GM06990 (cell line): Measurements from ENCODE around the gene LYRM7.
"Not testable (repeated sequence)": the region's sequence is repeated elsewhere in the genome, so short reads cannot be mapped to it uniquely, and the experiment has no call there.

Source experiments
- DNase-seq: peaks from one replicate; pipeline ENCODE4 v3.0.0-alpha.2; 2011; ENCODE audit not compliant: insufficient read length; ENCODE audit errors: extremely low read depth
- H3K27me3 ChIP-seq: replicated peaks from 2 replicates; pipeline ENCODE4 v1.6.0; 2011; ENCODE audit warnings: low read length; ENCODE audit not compliant: control insufficient read depth, insufficient read depth
- H3K36me3 ChIP-seq: 2 replicates; pipeline ENCODE4 v1.5.1; 2011; ENCODE audit warnings: low read length; ENCODE audit not compliant: control insufficient read depth, insufficient read depth
- H3K4me3 ChIP-seq: replicated peaks from 2 replicates; pipeline ENCODE4 v1.5.1; 2011; ENCODE audit warnings: low read depth, mild to moderate bottlenecking, control low read depth, low read length
- TF ChIP-seq, protein P1 (sequence below): IDR thresholded peaks from 2 replicates; pipeline ENCODE4 v1.5.1; 2011; ENCODE audit warnings: low read length, control low read depth, mild to moderate bottlenecking, inconsistent platforms; ENCODE audit not compliant: insufficient read depth, poor library complexity, severe bottlenecking

LYRM7 gene

DNA sequence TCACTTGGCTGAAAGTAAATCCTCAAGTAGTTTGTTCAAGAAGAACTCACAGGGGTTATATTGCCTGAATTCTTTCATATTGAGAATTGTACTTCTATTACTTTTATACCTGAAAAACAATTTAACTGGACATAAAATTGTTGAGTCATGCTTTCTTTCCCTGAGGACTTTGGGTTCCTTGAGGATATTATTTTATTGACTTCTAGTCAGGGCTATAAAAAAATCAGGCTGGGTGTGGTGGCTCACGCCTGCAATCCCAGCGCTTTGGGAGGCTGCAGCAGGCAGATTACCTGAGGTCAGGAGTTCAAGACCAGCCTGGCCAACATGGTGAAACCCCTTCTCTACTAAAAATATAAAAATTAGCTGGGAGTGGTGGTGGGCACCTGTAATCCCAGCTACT, 75.2 kb downstream of the LYRM7 start:
- no peak for DNase-seq
- no peaks in the 10 kb centered on the region for H3K27me3 ChIP-seq
- TF ChIP-seq, protein P1, sequence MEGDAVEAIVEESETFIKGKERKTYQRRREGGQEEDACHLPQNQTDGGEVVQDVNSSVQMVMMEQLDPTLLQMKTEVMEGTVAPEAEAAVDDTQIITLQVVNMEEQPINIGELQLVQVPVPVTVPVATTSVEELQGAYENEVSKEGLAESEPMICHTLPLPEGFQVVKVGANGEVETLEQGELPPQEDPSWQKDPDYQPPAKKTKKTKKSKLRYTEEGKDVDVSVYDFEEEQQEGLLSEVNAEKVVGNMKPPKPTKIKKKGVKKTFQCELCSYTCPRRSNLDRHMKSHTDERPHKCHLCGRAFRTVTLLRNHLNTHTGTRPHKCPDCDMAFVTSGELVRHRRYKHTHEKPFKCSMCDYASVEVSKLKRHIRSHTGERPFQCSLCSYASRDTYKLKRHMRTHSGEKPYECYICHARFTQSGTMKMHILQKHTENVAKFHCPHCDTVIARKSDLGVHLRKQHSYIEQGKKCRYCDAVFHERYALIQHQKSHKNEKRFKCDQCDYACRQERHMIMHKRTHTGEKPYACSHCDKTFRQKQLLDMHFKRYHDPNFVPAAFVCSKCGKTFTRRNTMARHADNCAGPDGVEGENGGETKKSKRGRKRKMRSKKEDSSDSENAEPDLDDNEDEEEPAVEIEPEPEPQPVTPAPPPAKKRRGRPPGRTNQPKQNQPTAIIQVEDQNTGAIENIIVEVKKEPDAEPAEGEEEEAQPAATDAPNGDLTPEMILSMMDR: no peak

GRCh38 chr5:131246504-131246903, 75.8 kb downstream of the LYRM7 start:
- Histone ChIP-seq H3K27me3 (no peaks in the 10 kb centered on the region), H3K4me3 (no peak overlapping the region), H3K36me3 (no peaks in the 10 kb centered on the region)
- no peak for DNase-seq
- TF ChIP-seq, protein P1: no peak

More for the DNA sequence above, 75.2 kb downstream of the LYRM7 start:
- no peak overlapping the region for H3K4me3 ChIP-seq
- H3K36me3 ChIP-seq: no peaks in the 10 kb centered on the region

GRCh38 chr5:131250751-131251475, 80.2 kb downstream of the LYRM7 start:
- TF ChIP-seq, protein P1: no peak
- 0 out of 2 replicates have a peak overlapping the region, but pooled peaks have one; percentile 2 for H3K4me3 ChIP-seq
- no peak for DNase-seq
- H3K36me3 ChIP-seq: no peaks in the 10 kb centered on the region
- no peaks in the 10 kb centered on the region for H3K27me3 ChIP-seq

GRCh38 chr5:131252824-131253171, 82.1 kb downstream of the LYRM7 start:
- Histone ChIP-seq H3K4me3 (peak overlapping the region; percentile 48), H3K27me3 (no peaks in the 10 kb centered on the region), H3K36me3 (no peaks in the 10 kb centered on the region)
- TF ChIP-seq, protein P1: no peak
- DNase-seq: peak; percentile 74

DNA sequence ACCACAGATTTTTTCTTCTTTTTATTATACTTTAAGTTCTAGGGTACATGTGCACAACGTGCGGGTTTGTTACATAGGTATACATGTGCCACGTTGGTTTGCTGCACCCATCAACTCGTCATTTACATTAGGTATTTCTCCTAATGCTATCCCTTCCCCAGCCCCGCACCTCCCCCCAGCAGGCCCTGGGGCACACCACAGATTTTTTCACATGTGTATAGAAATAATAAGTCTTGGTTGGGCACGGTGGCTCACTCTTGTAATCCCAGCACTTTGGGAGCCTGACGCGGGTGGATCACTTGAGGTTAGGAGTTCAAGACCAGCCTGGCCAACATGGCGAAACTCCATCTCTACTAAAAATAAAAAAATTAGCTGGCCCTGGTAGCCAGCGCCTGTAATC, 83.3 kb downstream of the LYRM7 start:
- H3K27me3 ChIP-seq, DNase-seq, H3K36me3 ChIP-seq: not testable (repeated sequence)
- peak overlapping the region; percentile 30; the same call in 1 of the 2 replicates for H3K4me3 ChIP-seq

DNA sequence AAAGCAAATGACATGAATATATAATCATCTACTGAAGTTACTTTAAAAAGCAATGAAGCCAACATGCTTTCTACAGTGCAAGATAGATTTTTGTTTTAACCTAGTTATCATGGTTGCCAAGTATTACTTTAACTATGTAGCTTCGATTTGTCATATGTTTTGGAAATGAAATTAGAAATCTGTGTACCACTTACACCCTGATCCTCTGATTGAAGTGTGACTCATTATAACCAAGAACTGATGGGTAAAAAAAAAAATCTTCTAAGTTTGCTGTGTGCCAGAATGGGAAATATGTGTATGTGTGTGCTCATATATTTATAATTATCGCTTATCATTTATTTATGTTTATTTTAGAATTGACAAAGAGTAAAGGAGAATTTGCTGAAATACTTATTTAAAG, 84.0 kb downstream of the LYRM7 start:
- Histone ChIP-seq H3K4me3 (no peak overlapping the region), H3K36me3 (no peaks in the 10 kb centered on the region; the same call in 1 of the 2 replicates), H3K27me3 (no peaks in the 10 kb centered on the region)
- DNase-seq: no peak
- TF ChIP-seq, protein P1: no peak
